Hepatocyte (in vitro differentiated cells): ENCODE measurements around the gene TMPRSS7.

Experiments
- EZH2 ChIP-seq: fragments of 200-600 bp; sonication (generic); IDR thresholded peaks from 2 replicates; pipeline ENCODE4 v1.6.1; 2016; ENCODE audit warnings: antibody characterized with exemption, mild to moderate bottlenecking, borderline replicate concordance
- TF ChIP-seq, protein P1 (sequence below): fragments of 200-600 bp; sonication (generic); IDR thresholded peaks from 2 replicates; pipeline ENCODE4 v1.5.1; 2016; ENCODE audit warnings: antibody characterized with exemption, mild to moderate bottlenecking; ENCODE audit not compliant: poor library complexity

DNA sequence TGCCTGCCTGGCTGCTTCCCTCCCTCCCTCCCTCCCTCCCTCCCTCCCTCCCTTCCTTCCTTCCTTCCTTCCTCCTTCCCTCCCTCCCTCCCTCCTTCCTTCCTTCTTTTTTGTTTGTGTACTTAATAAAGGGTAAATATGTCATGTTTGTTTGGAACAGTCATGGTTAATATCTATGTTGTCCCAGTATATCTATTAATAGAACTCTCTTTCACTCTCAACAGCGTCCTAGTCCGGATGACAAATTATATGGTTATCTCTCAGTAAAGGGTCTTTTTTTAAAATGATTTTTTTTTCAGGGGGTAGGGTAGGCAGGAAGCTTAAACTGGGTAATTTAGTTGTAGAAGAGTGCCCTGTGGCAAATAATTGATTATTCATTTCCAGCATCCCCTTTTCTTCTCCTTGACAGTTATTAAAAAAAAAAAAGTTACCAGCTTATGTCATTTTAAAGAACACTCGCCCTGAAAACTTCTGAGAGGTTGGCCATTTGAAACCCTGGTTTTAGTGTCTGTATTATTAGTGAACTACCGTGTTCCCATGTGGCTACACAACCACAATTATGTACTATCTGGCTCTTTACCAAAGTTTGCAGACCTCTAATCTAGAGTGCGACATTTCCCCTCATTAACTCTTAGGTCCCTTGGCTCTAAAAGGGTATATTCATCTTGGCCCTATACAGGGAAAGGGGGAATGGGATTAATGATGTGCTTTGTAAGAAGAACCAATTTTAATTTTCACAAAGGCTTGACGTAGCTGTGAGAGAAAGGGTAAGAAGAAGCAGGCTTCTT, 22.1 kb upstream of the TMPRSS7 start:
- TF ChIP-seq, protein P1, sequence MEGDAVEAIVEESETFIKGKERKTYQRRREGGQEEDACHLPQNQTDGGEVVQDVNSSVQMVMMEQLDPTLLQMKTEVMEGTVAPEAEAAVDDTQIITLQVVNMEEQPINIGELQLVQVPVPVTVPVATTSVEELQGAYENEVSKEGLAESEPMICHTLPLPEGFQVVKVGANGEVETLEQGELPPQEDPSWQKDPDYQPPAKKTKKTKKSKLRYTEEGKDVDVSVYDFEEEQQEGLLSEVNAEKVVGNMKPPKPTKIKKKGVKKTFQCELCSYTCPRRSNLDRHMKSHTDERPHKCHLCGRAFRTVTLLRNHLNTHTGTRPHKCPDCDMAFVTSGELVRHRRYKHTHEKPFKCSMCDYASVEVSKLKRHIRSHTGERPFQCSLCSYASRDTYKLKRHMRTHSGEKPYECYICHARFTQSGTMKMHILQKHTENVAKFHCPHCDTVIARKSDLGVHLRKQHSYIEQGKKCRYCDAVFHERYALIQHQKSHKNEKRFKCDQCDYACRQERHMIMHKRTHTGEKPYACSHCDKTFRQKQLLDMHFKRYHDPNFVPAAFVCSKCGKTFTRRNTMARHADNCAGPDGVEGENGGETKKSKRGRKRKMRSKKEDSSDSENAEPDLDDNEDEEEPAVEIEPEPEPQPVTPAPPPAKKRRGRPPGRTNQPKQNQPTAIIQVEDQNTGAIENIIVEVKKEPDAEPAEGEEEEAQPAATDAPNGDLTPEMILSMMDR, result no peak
- TF ChIP-seq EZH2, result no peak
